Prostate gland (tissue), 2 donors: ENCODE results near the gene ZNF460.

Source experiments
- CTCF ChIP-seq, 4 experiments: fragments of 200-600 bp in 2 of 4; fragments of 450-650 bp in 2 of 4; sonication (generic) in 2 of 4; IDR thresholded peaks; 1 replicate in 3 of 4; 2 replicates in 1 of 4; pipeline ENCODE4 v1.5.1; 2016 to 2019; ENCODE audit warnings: antibody characterized with exemption in 4 of 4, mild to moderate bottlenecking in 2 of 4, moderate library complexity in 2 of 4
- POLR2A ChIP-seq: fragments of 450-650 bp; IDR thresholded peaks from one replicate; pipeline ENCODE4 v1.6.1; 2016; ENCODE audit warnings: antibody characterized with exemption, mild to moderate bottlenecking
- POLR2AphosphoS5 ChIP-seq: sonication (generic); formaldehyde crosslinking; IDR thresholded peaks from one replicate; pipeline ENCODE4 v1.6.1; 2017; ENCODE audit warnings: antibody characterized with exemption

- TF ChIP-seq CTCF (IDR thresholded peaks at IDR 0.05) (no peak), POLR2A (no peak), POLR2AphosphoS5 (no peak)
These were observed 34.3 kb upstream of the ZNF460 start for GRCh38 chr19:57245959-57246358.
